Tibial nerve (tissue), 4 donors: ENCODE results near the gene MYD88. TPM values are rescaled to one million over a fixed set of nuclear protein-coding genes. Genes with fewer than 3 reads are reported as not detected.

Experiments used
- DNase-seq, 2 donors: peaks; one replicate each; pipeline ENCODE4 v3.0.0-alpha.2; 2019; ENCODE audit warnings: low spot score in 2 of 2
- H3K27ac ChIP-seq, 4 donors: fragments of 200-600 bp; sonication (generic) in 3 of 4; one replicate each; pipeline ENCODE4 v1.5.1; 2017 to 2019; ENCODE audit warnings: mild to moderate bottlenecking in 1 of 4
- H3K27me3 ChIP-seq, 2 donors: fragments of 200-600 bp; sonication (generic) in 1 of 2; one replicate each; pipeline versions ENCODE4 v1.5.1 to v1.6.0; 2017 to 2019
- H3K36me3 ChIP-seq, 3 donors: fragments of 200-600 bp; sonication (generic); one replicate each; pipeline ENCODE4 v1.5.1; 2018 to 2019
- H3K4me1 ChIP-seq, 4 donors: fragments of 200-600 bp; sonication (generic) in 3 of 4; one replicate each; pipeline ENCODE4 v1.5.1; 2017 to 2019
- H3K4me3 ChIP-seq, 4 donors: fragments of 200-600 bp; sonication (generic) in 3 of 4; one replicate each; pipeline ENCODE4 v1.5.1; 2017 to 2019; ENCODE audit warnings: mild to moderate bottlenecking in 1 of 4, moderate library complexity in 1 of 4
- H3K9me3 ChIP-seq, 4 donors: fragments of 200-600 bp; sonication (generic) in 3 of 4; one replicate each; pipeline ENCODE4 v1.5.1; 2017 to 2019
- CTCF ChIP-seq, 5 experiments: fragments of 200-600 bp in 3 of 5; fragments of 450-650 bp in 2 of 5; sonication (generic) in 3 of 5; IDR thresholded peaks; one replicate each; pipeline ENCODE4 v1.5.1; 2016 to 2019; ENCODE audit warnings: antibody characterized with exemption in 5 of 5, mild to moderate bottlenecking in 3 of 5, moderate library complexity in 2 of 5
- EP300 ChIP-seq, 2 donors: sonication (generic); formaldehyde crosslinking; IDR thresholded peaks; one replicate each; pipeline ENCODE4 v1.6.1; 2017; ENCODE audit warnings: antibody characterized with exemption in 2 of 2, mild to moderate bottlenecking in 1 of 2
- POLR2A ChIP-seq, 2 donors: fragments of 450-650 bp; IDR thresholded peaks; one replicate each; pipeline ENCODE4 v1.6.1; 2017; ENCODE audit warnings: antibody characterized with exemption in 2 of 2, mild to moderate bottlenecking in 2 of 2, moderate library complexity in 2 of 2
- WGBS, 2 donors: methylation state at CpG; one replicate each; pipeline ENCODE4 v1.1.5; 2018; 5-methylcytosine and 5-hydroxymethylcytosine counted together
- total RNA-seq, 4 donors: library from RNA; depleted of rRNA; stranded (reverse); fragments of >200 nt; gene quantifications; one replicate each; pipeline ENCODE4 v1.1.0, GENCODE V29; 2016

The MYD88 gene
- total RNA-seq, 4 donors from 2014 or later = 29.9 to 36.3 (median 34.3) TPM

- no peak overlapping the region for H3K27ac ChIP-seq
- no peak for TF ChIP-seq EP300 (IDR thresholded peaks at IDR 0.05)
- TF ChIP-seq POLR2A (IDR thresholded peaks at IDR 0.05) = no peak
- no peak for TF ChIP-seq CTCF (IDR thresholded peaks at IDR 0.05)
- H3K9me3 ChIP-seq = peaks cover 0 to 16% (median 0%) of the 10 kb centered on the region in 4 donors
Observed at GRCh38 chr3:38150780-38151528, 12.5 kb downstream of the MYD88 start.

GRCh38 chr3:38151667-38152265, 13.3 kb downstream of the MYD88 start:
- DNase-seq = no peak
- no peak overlapping the region for H3K27ac ChIP-seq
- WGBS, 2 donors = 87 to 98% methylated on average over 3 of the region's 3 CpGs
- TF ChIP-seq EP300 (IDR thresholded peaks at IDR 0.05) = no peak
- TF ChIP-seq POLR2A (IDR thresholded peaks at IDR 0.05) = no peak
- TF ChIP-seq CTCF (IDR thresholded peaks at IDR 0.05) = no peak
- H3K4me1 ChIP-seq = no peaks in the 10 kb centered on the region
- no peak overlapping the region for H3K4me3 ChIP-seq
- peaks cover 0 to 8% (median 0%) of the 10 kb centered on the region in 4 donors for H3K9me3 ChIP-seq
- no peaks in the 10 kb centered on the region for H3K27me3 ChIP-seq
- H3K36me3 ChIP-seq = no peaks in the 10 kb centered on the region

More at GRCh38 chr3:38150780-38151528, 12.5 kb downstream of the MYD88 start:
- Histone ChIP-seq H3K27me3 (no peaks in the 10 kb centered on the region), H3K36me3 (no peaks in the 10 kb centered on the region), H3K4me1 (no peaks in the 10 kb centered on the region), H3K4me3 (no peak overlapping the region)
- WGBS, 2 donors = 69 to 76% methylated on average over 3 of the region's 3 CpGs
- no peak for DNase-seq

GRCh38 chr3:38152609-38153008, 14.1 kb downstream of the MYD88 start:
- Histone ChIP-seq H3K4me1 (no peaks in the 10 kb centered on the region), H3K27me3 (no peaks in the 10 kb centered on the region), H3K27ac (no peak overlapping the region), H3K9me3 (no peaks in the 10 kb centered on the region), H3K36me3 (no peaks in the 10 kb centered on the region), H3K4me3 (no peak overlapping the region)
- no peak for TF ChIP-seq EP300 (IDR thresholded peaks at IDR 0.05)
- TF ChIP-seq CTCF (IDR thresholded peaks at IDR 0.05) = no peak
- no peak for TF ChIP-seq POLR2A (IDR thresholded peaks at IDR 0.05)
- WGBS, 2 donors = 91 to 100% methylated on average over 2 of the region's 2 CpGs
- DNase-seq = no peak

- no peak for DNase-seq
- no peaks in the 10 kb centered on the region for H3K4me1 ChIP-seq
- H3K4me3 ChIP-seq = no peak overlapping the region
- WGBS, 2 donors = 92 to 95% methylated on average over 2 of the region's 2 CpGs
- no peaks in the 10 kb centered on the region for H3K9me3 ChIP-seq
- no peaks in the 10 kb centered on the region for H3K27me3 ChIP-seq
- peak overlapping the region in 1 of 4 donors; percentile 46 for H3K27ac ChIP-seq
- TF ChIP-seq EP300 (IDR thresholded peaks at IDR 0.05) (no peak), CTCF (IDR thresholded peaks at IDR 0.05) (no peak), POLR2A (IDR thresholded peaks at IDR 0.05) (no peak)
- H3K36me3 ChIP-seq = no peaks in the 10 kb centered on the region
Observed at GRCh38 chr3:38153221-38153620, 14.8 kb downstream of the MYD88 start.

- no peak for DNase-seq
- Histone ChIP-seq H3K27me3 (no peaks in the 10 kb centered on the region), H3K4me1 (no peaks in the 10 kb centered on the region), H3K9me3 (no peaks in the 10 kb centered on the region), H3K4me3 (no peak overlapping the region), H3K36me3 (no peaks in the 10 kb centered on the region), H3K27ac (peak overlapping the region in 1 of 4 donors; percentile 46)
- no peak for TF ChIP-seq POLR2A (IDR thresholded peaks at IDR 0.05)
- peak; percentile 33 to 69 for TF ChIP-seq EP300 (IDR thresholded peaks at IDR 0.05)
- WGBS, 2 donors = 56 to 62% methylated on average over 2 of the region's 2 CpGs
Observed at GRCh38 chr3:38154033-38154494, 15.6 kb downstream of the MYD88 start.
